GM19043 (cell line): ENCODE results near the gene LRRC8D.
A peak's percentile ranks its signal among the peaks of the same experiment; 100 is the strongest.
"Not testable (repeated sequence)": the region's sequence is repeated elsewhere in the genome, so short reads cannot be mapped to it uniquely, and the experiment has no call there.

Experiments
- ATAC-seq: cut with Tn5 transposase; IDR thresholded peaks from one replicate; pipeline ENCODE4 v1.9.1; 2021; ENCODE audit warnings: low read depth; ENCODE audit not compliant: unreplicated experiment

Gene LRRC8D

DNA sequence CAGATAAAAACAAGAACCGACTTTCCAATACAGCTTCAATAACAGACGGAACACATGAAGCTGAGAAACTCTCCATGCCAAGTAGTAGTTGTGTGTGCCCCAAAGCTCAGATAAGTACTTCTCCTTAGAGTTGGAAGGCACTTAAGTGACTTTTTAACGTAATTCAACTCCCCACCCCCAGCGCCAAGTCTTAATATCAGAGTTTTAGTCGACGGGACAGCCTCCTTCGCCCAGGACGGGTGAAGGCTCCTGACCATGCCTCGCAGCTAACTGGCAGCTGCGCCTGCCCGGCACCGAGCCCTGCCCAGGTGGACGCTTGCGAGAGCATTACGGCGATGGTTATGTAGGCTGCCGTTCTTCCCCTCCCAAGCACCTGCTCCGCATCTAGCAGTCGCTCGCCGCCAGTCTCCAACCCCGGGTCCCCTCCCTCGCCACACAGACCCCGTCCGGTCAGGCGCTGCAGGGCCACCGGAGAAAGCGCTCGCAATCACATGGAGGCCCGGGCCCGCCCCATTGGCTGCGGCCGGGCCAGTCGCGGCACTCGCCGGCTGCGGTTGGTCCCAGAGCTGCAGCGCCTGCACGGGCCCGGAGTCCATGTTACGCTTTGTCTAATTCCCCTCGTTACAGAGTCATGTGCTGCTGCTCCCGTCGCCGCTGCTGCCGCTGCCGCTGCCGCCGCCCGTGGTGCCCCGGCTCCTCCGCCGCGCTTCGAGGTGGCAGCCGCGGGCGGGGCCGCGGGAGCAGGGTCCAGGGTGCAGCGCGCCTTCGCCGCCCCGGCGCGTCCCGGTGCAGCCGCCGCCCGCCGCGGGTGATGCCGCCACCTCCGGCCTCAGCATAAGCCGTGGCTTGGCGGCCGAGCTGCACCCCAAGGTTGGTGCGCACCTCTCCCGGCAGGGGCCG lies at the start of gene LRRC8D:
Gene LRRC8D, plus strand, starts transcription at position 611 of the 900 bp plus-strand sequence. CDS start 112,037 bp downstream, outside the sequence.
- ATAC-seq = peak; percentile 69

GRCh38 chr1:89771991-89772560 lies 48.8 kb upstream of the LRRC8D start:
- ATAC-seq = no peak

DNA sequence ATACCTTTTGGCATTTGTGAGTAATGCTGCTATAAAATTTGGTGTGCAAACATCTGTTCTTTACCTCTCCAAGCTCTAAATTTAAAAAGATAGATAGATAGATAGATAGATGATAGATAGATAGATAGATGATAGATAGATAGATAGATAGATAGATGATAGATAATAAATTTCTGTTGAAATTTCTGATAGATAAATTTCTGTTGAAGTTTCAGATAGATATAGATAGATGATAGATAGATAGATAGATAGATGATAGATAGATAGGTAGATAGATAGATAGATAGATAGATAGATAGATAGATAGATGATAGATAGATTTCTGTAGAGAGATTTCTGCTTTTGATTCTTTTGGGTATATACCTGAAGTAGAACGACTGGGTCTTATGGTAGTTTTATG lies 44.7 kb upstream of the LRRC8D start:
- not testable (repeated sequence) for ATAC-seq

DNA sequence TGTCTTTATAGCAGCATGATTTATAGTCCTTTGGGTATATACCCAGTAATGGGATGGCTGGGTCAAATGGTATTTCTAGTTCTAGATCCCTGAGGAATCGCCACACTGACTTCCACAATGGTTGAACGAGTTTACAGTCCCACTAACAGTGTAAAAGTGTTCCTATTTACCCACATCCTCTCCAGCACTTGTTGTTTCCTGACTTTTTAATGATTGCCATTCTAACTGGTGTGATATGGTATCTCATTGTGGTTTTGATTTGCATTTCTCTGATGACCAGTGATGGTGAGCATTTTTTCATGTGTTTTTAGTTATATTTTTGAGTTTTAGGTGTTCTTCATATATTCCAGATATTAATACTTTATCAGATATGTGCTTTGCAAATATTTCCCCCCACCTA lies 43.6 kb upstream of the LRRC8D start:
- not testable (repeated sequence) for ATAC-seq

DNA sequence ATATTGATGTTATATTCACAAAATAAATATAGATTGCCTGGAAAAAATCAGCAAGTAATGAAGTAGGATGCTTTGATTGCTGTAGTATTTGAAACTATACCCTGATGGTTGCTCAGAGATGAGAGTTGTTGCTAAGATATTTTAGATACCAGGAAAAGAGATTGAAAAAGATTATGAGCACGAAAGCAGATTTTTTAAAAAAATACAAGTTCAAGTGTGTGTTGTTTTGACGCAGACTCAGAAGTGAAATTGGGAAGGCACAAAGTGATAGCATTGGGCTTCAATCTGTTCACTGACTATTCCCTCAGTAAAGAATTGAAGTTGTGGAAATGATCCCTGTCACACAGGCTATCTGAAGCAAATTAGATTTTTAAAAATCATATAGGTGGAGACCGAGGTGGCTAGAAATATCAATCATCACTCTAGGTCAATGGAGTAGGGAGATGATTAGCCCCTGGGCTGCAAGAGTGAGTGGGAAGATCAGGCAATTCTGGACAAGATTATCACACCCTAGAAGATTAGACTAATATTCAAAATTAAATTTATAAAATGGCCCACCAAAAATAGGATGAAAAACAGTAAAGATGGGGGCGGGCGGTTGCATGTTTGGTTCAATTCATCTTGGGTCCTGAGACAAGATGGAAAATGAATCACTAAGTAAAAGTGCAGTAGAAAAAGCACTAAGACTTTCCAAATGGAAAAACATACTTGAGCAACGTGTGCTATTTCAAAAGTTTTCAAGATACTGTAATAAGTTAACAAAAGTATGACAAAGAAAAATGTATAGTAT lies 41.5 kb upstream of the LRRC8D start:
- no peak for ATAC-seq

- no peak for ATAC-seq
These were observed 40.1 kb upstream of the LRRC8D start for GRCh38 chr1:89780721-89781120.

DNA sequence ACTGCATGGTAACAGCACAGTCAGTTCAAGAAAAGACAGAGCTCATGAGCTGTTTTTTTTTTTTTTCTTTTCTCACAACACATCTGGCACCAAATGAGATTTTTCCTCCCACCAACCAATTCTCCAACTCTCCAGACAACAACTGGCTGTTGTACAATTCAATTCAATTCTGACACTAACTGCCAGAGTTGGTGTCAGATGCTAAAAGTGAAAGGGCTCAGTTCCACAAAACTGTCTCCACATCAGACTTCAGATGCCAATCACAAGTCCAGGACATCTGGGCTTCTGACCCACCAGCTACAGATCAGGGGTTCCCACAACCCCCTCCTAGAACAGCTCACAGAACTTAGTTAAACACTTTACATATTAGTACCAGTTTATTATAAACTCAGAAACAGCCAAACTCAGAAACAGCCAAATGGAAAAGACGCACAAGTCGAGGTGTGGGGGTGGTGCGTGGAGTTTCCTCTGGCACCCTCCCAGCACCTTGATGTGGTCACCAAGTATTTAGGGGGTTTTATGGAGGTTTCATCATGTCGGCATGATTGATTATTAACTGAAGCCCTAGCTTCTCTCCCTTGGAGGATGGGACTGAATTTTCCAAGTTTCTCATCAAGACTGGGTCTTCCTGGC lies 39.2 kb upstream of the LRRC8D start:
- ATAC-seq = peak; percentile 82

- no peak for ATAC-seq
These were observed 34.1 kb upstream of the LRRC8D start for GRCh38 chr1:89786628-89787214.

DNA sequence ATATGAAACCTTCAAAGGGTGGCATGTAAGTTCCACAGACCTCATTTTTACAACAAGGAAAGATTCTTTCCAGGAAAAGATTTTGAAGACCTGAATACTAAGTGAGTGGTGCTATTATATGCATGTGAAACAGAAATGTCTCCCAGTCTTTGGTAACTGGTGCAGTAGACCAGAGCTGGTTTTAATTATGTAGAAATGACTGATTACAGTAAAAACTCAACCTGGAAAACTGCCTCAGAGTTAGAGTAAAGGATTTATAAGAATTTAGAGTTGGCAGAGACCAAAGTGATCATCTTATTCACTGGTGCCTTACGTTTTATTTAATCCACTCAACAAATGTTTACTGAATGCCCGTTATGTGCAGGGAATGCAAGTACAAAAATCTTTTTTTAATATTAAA lies 30.2 kb upstream of the LRRC8D start:
- ATAC-seq = no peak

DNA sequence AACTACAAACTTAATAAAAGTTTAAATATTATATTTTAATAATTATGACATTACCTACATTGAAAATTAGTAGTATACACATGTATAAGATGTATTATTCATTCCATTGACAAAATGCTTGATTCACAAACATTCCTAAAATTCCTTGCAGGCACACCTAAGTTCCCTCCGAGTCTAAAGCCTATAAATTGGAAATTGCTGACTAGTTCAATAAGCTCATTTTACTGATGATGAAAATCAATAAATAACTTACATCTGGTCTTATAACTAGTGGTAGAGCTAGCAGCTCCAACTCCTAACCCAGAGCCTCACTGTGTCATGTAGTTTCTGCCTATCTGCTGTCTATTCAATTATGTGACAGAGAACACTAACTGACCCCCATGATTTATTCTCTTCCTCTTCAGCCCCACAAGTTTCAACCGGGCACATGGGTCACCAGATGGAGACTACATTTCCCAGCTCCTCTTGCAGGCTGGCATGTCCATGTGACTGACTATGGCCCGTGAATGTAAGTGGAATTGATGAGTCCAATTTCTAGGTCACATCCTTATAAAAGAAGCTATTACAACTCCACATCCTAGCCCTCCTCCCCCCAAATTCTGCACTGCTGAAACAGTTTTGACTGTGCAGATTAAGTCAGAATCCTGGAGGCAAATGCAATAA lies 29.6 kb upstream of the LRRC8D start:
- no peak for ATAC-seq

GRCh38 chr1:89794406-89794805 lies 26.4 kb upstream of the LRRC8D start:
- ATAC-seq = no peak

GRCh38 chr1:89795571-89795970 lies 25.3 kb upstream of the LRRC8D start:
- ATAC-seq = not testable (repeated sequence)

GRCh38 chr1:89797876-89798275 lies 23.0 kb upstream of the LRRC8D start:
- not testable (repeated sequence) for ATAC-seq

GRCh38 chr1:89799495-89799894 lies 21.3 kb upstream of the LRRC8D start:
- no peak for ATAC-seq

- no peak for ATAC-seq
These were observed 20.7 kb upstream of the LRRC8D start for GRCh38 chr1:89800022-89800655.

DNA sequence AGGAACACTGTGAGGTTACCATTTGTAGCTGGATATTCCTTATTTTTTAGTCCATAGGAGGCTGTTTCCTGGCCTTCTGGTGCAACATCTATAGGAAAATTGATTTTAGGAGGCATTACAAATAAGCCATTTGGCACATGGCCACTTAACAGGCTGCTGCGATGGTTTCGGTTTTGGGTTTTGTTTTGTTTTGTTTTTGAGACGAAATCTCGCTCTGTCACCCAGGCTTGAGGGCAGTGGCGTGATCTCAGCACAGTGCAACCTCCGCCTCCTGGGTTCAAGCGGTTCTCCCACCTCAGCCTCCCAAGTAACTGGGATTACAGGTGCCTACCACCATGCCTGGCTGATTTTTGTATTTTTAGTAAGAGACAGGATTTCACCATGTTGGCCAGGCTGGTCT lies 20.1 kb upstream of the LRRC8D start:
- ATAC-seq = no peak

DNA sequence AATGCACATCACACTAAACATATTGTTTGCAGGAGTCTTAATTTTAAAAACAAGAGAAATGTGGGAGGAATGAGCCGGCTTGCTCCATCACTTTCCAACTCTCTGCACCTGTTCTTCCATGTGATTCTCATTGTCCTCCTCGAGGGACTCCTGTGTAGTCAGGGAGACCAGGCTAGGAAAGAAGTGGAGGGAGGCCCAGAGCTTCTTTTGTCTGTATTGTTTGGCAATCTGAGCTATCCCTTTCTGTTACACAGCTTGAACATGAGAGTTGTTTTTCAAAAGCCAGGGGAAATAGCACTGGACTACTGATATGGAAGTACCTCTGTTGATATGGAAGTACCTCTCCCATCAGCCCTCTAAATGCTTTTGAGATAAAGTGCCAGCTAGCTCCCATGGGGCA lies 18.8 kb upstream of the LRRC8D start:
- no peak for ATAC-seq

GRCh38 chr1:89802841-89803240 lies 18.0 kb upstream of the LRRC8D start:
- ATAC-seq = no peak

GRCh38 chr1:89804642-89805237 lies 16.1 kb upstream of the LRRC8D start:
- peak; percentile 78 for ATAC-seq
